ENCODE measurements around the gene TIA1. TPM values are rescaled to one million over a fixed set of nuclear protein-coding genes. Genes with fewer than 3 reads are reported as not detected.
"Not testable (repeated sequence)": the region's sequence is repeated elsewhere in the genome, so short reads cannot be mapped to it uniquely, and the experiment has no call there.

The TIA1 gene, protein sequence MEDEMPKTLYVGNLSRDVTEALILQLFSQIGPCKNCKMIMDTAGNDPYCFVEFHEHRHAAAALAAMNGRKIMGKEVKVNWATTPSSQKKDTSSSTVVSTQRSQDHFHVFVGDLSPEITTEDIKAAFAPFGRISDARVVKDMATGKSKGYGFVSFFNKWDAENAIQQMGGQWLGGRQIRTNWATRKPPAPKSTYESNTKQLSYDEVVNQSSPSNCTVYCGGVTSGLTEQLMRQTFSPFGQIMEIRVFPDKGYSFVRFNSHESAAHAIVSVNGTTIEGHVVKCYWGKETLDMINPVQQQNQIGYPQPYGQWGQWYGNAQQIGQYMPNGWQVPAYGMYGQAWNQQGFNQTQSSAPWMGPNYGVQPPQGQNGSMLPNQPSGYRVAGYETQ
- total RNA-seq, result 60.9 TPM

- peak; percentile 98 to 100 (median 99) for DNase-seq (ENCODE audit: low read depth in 2 of 3, low spot score in 2 of 3)
These were observed at the start of gene TIA1 for GRCh38 chr2:70248181-70248847. TSS of gene TIA1 (minus strand) at chr2:70248628. CDS start at chr2:70248430, 198 bp downstream.

DNA sequence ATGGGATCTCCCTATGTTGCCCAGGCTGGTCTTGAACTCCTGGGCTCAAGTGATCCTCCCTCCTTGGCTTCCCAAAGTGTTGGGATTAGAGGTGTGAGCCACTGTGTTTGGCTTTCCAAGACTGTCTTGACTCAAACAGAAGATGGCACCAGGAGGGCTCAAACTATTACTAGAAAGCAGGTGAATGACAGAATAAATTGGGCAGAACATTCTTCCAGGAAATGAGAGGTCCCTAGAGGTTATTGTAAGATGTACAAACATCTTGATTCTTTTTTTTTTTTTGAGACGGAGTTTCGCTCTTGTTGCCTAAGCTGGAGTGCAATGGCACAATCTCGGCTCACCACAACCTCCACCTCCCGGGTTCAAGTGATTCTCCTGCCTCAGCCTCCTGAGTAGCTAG is 49.4 kb upstream of the TIA1 start:
- not testable (repeated sequence) for DNase-seq (ENCODE audit: low read depth in 2 of 3, low spot score in 2 of 3)

DNA sequence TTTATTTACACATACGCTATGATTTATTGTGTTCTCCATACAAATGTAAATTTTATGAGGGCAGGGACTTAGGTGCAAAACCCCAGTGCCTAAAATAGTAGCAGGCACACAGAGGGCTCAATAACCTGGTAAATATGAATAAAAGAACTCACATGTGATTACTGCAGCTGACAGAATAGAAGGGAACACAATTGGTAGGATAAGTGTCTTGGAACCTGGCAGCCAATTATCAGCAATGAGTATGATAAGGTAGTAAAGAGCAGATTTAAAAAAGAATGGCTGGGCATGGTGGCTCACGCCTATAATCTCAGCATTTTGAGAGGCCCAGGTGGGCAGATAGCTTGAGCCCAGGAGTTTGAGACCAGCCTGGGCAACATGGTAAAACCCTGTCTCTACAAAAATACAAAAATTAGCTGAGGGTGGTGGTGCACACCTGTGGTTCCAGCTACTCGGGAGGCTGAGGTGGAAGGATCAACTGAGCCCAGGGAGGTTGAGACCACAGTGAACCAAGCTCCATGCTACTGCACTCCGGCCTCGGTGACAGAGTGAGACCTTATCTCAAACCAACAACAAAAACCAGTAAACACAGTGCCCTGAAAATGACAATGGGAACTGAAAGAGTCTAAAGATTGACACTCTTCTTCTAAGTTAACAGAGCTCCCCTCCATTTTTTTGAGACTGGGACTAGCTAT is 35.2 kb upstream of the TIA1 start:
- no peak for DNase-seq (ENCODE audit: low read depth in 2 of 3, low spot score in 2 of 3)

GRCh38 chr2:70282439-70282838 is 34.0 kb upstream of the TIA1 start:
- no peak for DNase-seq (ENCODE audit: low read depth in 2 of 3, low spot score in 2 of 3)

DNA sequence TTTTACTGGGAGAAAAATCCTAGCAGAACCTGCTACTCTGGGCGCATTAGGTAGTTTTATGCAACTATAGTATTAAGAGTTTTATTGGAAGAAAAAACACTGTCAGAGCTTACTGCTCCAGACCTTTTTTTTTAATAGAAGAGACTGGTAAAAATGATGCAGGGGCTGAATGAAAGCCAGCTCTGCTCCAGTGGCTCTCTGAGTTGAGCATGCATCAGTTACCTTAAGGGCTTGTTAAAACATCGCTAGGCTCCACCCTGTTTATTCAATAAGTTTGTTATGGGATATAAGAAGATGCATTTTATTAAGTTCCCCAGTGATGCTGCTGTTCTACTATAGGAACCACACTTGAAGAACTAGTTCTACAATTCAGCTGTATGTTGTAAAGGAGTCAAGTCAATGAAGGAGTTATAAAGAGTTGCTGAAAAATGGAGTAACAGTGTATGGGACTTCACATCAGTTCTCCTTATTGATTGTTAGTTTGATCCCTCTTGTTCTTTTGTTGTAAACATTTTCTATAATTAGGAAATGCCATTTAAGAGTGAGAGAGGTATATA is 31.9 kb upstream of the TIA1 start:
- DNase-seq (ENCODE audit: low read depth in 2 of 3, low spot score in 2 of 3), result no peak

DNA sequence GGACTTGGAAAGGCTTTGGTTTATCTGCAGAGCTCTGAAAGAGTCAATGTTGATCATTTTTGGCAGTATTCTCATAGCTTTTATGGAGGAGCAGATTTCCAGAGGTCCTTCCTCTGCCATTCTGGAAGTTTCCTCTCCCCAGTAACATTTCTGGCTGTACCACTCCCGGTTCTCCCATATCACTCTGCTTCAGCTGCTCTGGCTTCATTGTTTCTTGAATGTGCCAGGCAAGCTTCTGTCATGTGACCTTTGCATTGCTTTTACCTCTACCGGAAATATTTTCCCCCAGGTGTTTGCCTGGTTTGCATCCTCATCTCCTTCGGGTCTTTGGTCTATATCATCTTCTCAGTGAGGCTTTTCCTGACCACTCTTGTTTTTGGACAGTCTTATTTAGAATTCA is 21.9 kb upstream of the TIA1 start:
- no peak for DNase-seq (ENCODE audit: low read depth in 2 of 3, low spot score in 2 of 3)

DNA sequence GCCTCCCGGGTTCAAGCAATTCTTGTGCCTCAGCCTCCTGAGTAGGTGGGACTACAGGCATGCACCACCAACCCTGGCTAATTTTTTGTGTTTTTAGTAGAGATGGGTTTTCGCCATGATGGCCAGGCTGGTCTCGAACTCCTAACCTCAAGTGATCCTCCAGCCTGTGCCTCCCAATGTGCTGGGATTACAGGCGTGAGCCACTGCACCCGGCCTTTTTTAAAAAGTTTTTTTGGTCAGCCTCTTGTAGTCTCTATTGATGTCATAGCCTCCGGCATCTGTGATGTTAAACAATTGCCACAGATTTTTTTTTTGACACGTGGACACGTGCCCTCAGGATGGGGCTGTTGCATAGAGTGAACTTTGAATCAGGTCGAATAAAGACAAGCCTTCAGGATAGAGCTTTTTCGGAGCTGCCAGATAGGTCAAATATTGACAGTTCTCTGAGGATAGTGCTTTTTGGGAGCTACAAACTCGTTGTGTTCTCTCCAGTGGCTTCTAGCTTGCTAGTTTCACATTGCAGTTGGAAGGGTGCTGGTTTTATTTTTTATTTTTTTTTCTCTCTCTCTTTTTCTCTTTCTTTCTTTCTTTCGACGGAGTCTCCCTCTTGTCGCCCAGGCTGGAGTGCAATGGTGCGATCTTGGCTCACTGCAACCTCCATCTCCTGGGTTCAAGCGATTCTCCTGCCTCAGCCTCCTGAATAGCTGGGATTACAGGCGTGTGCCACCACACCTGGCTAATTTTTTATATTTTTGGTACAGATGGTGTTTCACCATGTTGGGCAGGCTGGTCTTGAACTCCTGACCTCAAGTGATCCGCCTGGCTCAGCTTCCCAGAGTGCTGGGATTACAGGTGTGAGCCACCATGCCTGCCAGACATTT is 21.2 kb upstream of the TIA1 start:
- DNase-seq (ENCODE audit: low read depth in 2 of 3, low spot score in 2 of 3), result not testable (repeated sequence)

DNA sequence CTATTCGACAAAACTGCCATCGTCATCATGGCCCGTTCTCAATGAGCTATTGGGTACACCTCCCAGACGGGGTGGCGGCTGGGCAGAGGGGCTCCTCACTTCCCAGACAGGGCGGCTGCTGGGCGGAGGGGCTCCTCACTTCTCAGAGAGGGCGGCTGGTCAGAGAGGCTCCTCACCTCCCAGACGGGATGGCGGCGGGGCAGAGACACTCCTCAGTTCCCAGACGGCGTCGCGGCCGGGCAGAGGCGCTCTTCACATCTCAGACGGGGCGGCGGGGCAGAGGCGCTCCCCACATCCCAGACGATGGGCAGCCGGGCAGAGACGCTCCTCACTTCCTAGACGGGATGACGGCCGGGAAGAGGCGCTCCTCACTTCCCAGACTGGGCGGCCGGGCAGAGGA is 18.5 kb upstream of the TIA1 start:
- DNase-seq (ENCODE audit: low read depth in 2 of 3, low spot score in 2 of 3), result not testable (repeated sequence)

DNA sequence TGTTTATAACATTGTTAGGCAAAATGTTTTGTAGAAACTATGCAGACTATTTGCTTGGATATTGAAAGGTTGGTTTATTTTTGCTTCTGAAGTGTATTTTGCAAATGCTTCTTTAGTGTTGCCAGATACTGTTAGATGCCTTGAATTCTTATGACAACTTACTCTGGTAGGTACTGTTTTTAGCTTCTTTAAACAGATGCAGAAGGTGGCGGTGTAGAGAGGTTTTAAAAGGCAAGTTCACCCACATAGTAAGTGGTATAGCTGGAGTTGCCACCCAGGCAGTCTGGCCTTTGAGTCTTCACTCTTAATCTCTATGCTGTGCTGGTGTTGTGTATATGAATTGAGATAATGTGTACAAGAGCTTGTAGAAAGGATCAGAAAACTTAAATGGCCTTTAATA is 13.1 kb upstream of the TIA1 start:
- DNase-seq (ENCODE audit: low read depth in 2 of 3, low spot score in 2 of 3), result no peak

DNA sequence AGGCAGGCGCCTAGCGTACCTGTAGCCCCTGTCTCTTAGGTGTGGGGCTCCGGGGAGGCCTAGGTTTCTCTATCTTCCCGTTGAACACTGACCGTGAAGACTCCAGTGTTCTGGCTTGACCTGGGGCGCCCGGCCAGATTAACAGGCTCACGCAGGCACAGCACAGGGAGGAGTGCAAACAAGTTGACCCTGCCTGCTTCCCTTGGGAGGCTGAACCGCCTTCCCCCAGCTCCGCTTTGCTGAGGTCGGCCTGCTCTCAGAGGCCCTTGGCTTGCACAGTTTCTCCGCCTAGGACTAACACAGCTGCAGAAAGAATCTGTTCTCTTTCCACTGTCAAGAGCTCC is 10.1 kb upstream of the TIA1 start:
- DNase-seq (ENCODE audit: low read depth in 2 of 3, low spot score in 2 of 3), result no peak

- no peak for DNase-seq (ENCODE audit: low read depth in 2 of 3, low spot score in 2 of 3)
These were observed 7.3 kb upstream of the TIA1 start for GRCh38 chr2:70255637-70256314.

- DNase-seq (ENCODE audit: low read depth in 2 of 3, low spot score in 2 of 3), result no peak
These were observed 2.0 kb upstream of the TIA1 start for GRCh38 chr2:70250434-70250833.

- peak in 1 of 3 donors; percentile 30 for DNase-seq (ENCODE audit: low read depth in 2 of 3, low spot score in 2 of 3)
These were observed 856 bp downstream of the TIA1 start for GRCh38 chr2:70247364-70248180.

DNA sequence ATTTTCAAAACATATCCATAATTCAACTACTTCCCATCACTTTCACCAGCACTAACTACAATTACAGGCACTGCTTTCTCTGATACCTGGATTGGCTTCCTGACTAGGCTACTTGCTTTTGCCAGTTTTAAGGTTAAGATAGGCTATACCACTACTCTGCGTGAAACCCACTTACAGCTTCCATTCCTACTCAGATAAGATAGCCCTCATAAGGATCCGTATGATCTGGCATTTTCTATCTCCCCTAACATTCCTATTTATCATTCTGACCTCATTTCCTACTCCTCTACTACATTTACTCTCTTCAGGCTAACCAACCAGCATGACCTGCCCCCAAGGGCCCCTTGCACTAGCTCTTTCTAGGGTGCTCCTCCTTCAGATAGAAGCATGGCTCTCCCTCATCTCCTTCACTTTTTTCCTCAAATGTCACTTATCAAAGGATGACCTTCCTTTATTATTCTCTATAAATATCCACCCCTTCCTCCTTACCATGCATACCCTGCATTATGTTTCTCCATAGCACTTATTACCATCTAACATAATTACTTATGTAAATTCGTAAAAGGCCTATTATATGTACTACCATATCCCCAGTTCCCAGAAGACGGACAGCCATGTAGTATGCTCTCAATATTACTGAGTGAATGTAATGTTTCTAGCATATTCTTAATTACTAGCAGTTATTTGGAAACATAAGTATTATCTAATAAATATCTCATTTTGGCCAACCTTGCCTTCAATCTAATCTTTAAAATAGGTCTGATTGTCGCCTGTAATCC is 4.4 kb downstream of the TIA1 start:
- no peak for DNase-seq (ENCODE audit: low read depth in 2 of 3, low spot score in 2 of 3)

DNA sequence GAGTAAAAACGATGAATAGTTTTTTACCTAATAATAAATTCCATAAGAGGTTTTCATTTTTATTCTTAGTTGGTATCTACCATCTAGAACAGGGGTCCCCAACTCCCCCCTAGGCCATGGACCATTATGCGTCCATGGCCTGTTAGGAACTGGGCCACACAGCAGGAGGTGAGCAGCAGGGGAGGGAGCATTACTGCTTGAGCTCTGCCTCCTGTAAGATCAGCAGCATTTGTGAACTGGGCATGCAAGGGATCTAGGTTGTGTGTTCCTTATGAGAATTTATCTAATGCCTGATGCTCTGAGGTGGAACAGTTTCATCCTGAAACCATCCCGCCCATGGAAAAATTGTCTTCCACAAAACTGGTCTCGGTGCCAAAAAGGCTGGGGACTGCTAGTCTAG is 5.9 kb downstream of the TIA1 start:
- DNase-seq (ENCODE audit: low read depth in 2 of 3, low spot score in 2 of 3), result no peak

GRCh38 chr2:70241340-70241739 is 7.1 kb downstream of the TIA1 start:
- no peak for DNase-seq (ENCODE audit: low read depth in 2 of 3, low spot score in 2 of 3)

- DNase-seq (ENCODE audit: low read depth in 2 of 3, low spot score in 2 of 3), result no peak
These were observed 7.8 kb downstream of the TIA1 start for GRCh38 chr2:70240599-70240998.

DNA sequence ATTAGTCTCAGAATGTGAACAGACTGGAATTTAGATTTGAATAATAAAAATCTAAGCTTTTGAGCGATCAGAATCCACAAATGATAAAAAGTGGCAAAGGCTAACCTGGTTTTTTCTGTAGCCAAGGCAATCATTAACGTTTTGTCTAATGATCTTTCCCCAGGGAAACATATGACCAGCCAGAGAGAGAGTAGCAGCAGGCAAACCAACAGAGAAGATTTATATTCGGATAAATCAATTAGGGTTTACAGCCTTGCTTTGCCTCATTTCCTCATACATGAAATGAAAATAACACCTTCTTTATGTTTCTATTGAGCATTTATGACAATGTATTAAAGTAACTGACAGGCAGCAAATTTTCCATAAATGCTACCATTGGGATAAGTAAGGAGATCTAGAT is 14.5 kb downstream of the TIA1 start:
- no peak for DNase-seq (ENCODE audit: low read depth in 2 of 3, low spot score in 2 of 3)

All from hematopoietic multipotent progenitor cell (in vitro differentiated cells).